Parietal lobe (tissue), 1 donor: ENCODE data around the gene CCDC83. TPM values are rescaled to one million over a fixed set of nuclear protein-coding genes. Genes with fewer than 3 reads are reported as not detected.

Experiments used
- total RNA-seq: library from RNA; depleted of rRNA; stranded (reverse); fragments of >200 nt; gene quantifications from one replicate; pipeline ENCODE4 v1.2.3, GENCODE V29; 2014

Gene CCDC83
- total RNA-seq, result not detected

GRCh38 chr11:85855341-85855656, at the start of gene CCDC83:
Gene CCDC83 (plus strand): TSS chr11:85855383. CDS start chr11:85865124, 9,741 bp downstream.

GRCh38 chr11:85810871-85811611, 44.1 kb upstream of the CCDC83 start, which contains the start of gene SYTL2:
Gene SYTL2 (minus strand): TSS chr11:85811141. CDS start chr11:85757725, 53,416 bp downstream.

Other genes starting within 250 kb of the CCDC83 start
- 482 TPM for gene DLG2, start 228.0 kb upstream of the CCDC83 start, total RNA-seq
- 27.2 TPM for gene TMEM126B, start 226.8 kb upstream of the CCDC83 start, total RNA-seq
- 17.8 TPM for gene TMEM126A, start 207.4 kb upstream of the CCDC83 start, total RNA-seq
- 151 TPM for gene CREBZF, start 190.3 kb upstream of the CCDC83 start, total RNA-seq
- 0.63 TPM for gene CCDC89, start 169.2 kb upstream of the CCDC83 start, total RNA-seq
- gene SYTL2, start 44.2 kb upstream of the CCDC83 start, total RNA-seq, result 7.2 TPM
- 732 TPM for gene PICALM, start 213.7 kb downstream of the CCDC83 start, total RNA-seq